GM23338 (cell line): ENCODE data around the gene PMPCB. TPM values are rescaled to one million over a fixed set of nuclear protein-coding genes. Genes with fewer than 3 reads are reported as not detected.

Source experiments
- ATAC-seq: fragments of 200-7000 bp; cut with Tn5 transposase; 3 replicates; pipeline ENCODE4 v1.9.1; 2020
- DNase-seq: peaks from one replicate; pipeline ENCODE4 v3.0.0-alpha.2; 2015; ENCODE audit warnings: low spot score
- H2AFZ ChIP-seq: fragments of 200-600 bp; sonication (generic); 2 replicates; pipeline ENCODE4 v1.8.0; 2016; ENCODE audit warnings: antibody characterized with exemption, mild to moderate bottlenecking, moderate library complexity
- H3F3A ChIP-seq: fragments of 200-600 bp; sonication (generic); replicated peaks from 2 replicates; pipeline ENCODE4 v1.8.0; 2017; ENCODE audit warnings: antibody characterized with exemption, mixed run types, low read depth
- H3K27ac ChIP-seq: fragments of 200-600 bp; sonication (generic); 2 replicates; pipeline ENCODE4 v1.6.1; 2016; ENCODE audit warnings: low read depth
- H3K27me3 ChIP-seq: fragments of 200-600 bp; sonication (generic); 2 replicates; pipeline ENCODE4 v1.8.0; 2016; ENCODE audit warnings: mild to moderate bottlenecking, mixed run types, moderate library complexity; ENCODE audit not compliant: insufficient read depth
- H3K36me3 ChIP-seq: fragments of 200-600 bp; sonication (generic); 2 replicates; pipeline ENCODE4 v1.8.0; 2016; ENCODE audit warnings: mild to moderate bottlenecking; ENCODE audit not compliant: insufficient read depth
- H3K4me1 ChIP-seq: fragments of 200-600 bp; sonication (generic); 2 replicates; pipeline ENCODE4 v1.8.0; 2016; ENCODE audit warnings: mild to moderate bottlenecking, moderate library complexity; ENCODE audit not compliant: insufficient read depth
- H3K4me2 ChIP-seq: fragments of 200-600 bp; sonication (generic); 2 replicates; pipeline ENCODE4 v1.7.1; 2017; ENCODE audit warnings: mixed run types
- H3K4me3 ChIP-seq: fragments of 200-600 bp; sonication (generic); 2 replicates; pipeline ENCODE4 v1.6.1; 2016; ENCODE audit warnings: mixed run types
- H3K79me2 ChIP-seq: fragments of 200-600 bp; sonication (generic); replicated peaks from 2 replicates; pipeline ENCODE4 v1.8.0; 2017; ENCODE audit warnings: mild to moderate bottlenecking; ENCODE audit not compliant: insufficient read depth
- H3K9me2 ChIP-seq: fragments of 200-600 bp; sonication (generic); 2 replicates; pipeline ENCODE4 v1.8.0; 2017; ENCODE audit not compliant: insufficient read depth
- H4K20me1 ChIP-seq: fragments of 200-600 bp; sonication (generic); replicated peaks from 2 replicates; pipeline ENCODE4 v1.8.0; 2017; ENCODE audit warnings: mild to moderate bottlenecking; ENCODE audit not compliant: insufficient read depth
- H3K27ac Mint-ChIP-seq: 2 replicates; pipeline ENCODE4 v1.8.0; 2020; ENCODE audit warnings: inconsistent platforms, mild to moderate bottlenecking, moderate library complexity, mixed read lengths
- H3K27me3 Mint-ChIP-seq: 3 replicates; pipeline ENCODE4 v1.8.0; 2022; ENCODE audit warnings: low read depth, mild to moderate bottlenecking, moderate library complexity, mixed read lengths, inconsistent platforms; ENCODE audit not compliant: insufficient read depth, poor library complexity
- H3K36me3 Mint-ChIP-seq: 3 replicates; pipeline ENCODE4 v1.8.0; 2021; ENCODE audit warnings: low read depth, mild to moderate bottlenecking, inconsistent platforms, moderate library complexity, mixed read lengths
- H3K4me1 Mint-ChIP-seq: 3 replicates; pipeline ENCODE4 v1.8.0; 2020; ENCODE audit warnings: mild to moderate bottlenecking, inconsistent platforms, mixed read lengths
- H3K4me3 Mint-ChIP-seq: 3 replicates; pipeline ENCODE4 v1.8.0; 2021; ENCODE audit warnings: moderate library complexity, mild to moderate bottlenecking, inconsistent platforms, mixed read lengths
- H3K9me3 Mint-ChIP-seq: 3 replicates; pipeline ENCODE4 v1.8.0; 2020; ENCODE audit warnings: moderate library complexity, mild to moderate bottlenecking, inconsistent platforms, mixed read lengths
- CREB1 ChIP-seq: fragments of 250-450 bp; sonication (Bioruptor Pico); IDR thresholded peaks from 2 replicates; pipeline ENCODE4 v1.5.0; 2020; ENCODE audit warnings: low read depth, mild to moderate bottlenecking, moderate library complexity
- ETS1 ChIP-seq: IDR thresholded peaks from 2 replicates; pipeline ENCODE4 v1.6.1; 2016; ENCODE audit warnings: antibody characterized with exemption
- EZH2 ChIP-seq: fragments of 200-600 bp; sonication (generic); IDR thresholded peaks from one replicate; pipeline ENCODE4 v1.8.0; 2017; ENCODE audit warnings: antibody characterized with exemption, mild to moderate bottlenecking, low read depth; ENCODE audit not compliant: unreplicated experiment
- EZH2phosphoT487 ChIP-seq: fragments of 200-600 bp; sonication (generic); IDR thresholded peaks from one replicate; pipeline ENCODE4 v1.8.1; 2018; ENCODE audit warnings: antibody characterized with exemption; ENCODE audit not compliant: unreplicated experiment
- JUNB ChIP-seq: IDR thresholded peaks from one replicate; pipeline ENCODE4 v1.6.1; 2016; ENCODE audit warnings: antibody characterized with exemption; ENCODE audit not compliant: unreplicated experiment
- NANOG ChIP-seq: IDR thresholded peaks from 2 replicates; pipeline ENCODE4 v1.6.1; 2016; ENCODE audit warnings: antibody characterized with exemption, borderline replicate concordance
- POLR2AphosphoS5 ChIP-seq: IDR thresholded peaks from 2 replicates; pipeline ENCODE4 v1.6.1; 2016; ENCODE audit warnings: antibody characterized with exemption, low read depth
- STAT1 ChIP-seq: IDR thresholded peaks from one replicate; pipeline ENCODE4 v1.6.1; 2016; ENCODE audit warnings: antibody characterized with exemption; ENCODE audit not compliant: unreplicated experiment
- ZNF114 ChIP-seq: fragments of 250-450 bp; sonication (Bioruptor Pico); IDR thresholded peaks from 2 replicates; pipeline ENCODE4 v1.5.0; 2020; ENCODE audit warnings: mild to moderate bottlenecking, moderate library complexity
- ZNF331 ChIP-seq: fragments of 250-450 bp; sonication (Bioruptor Pico); IDR thresholded peaks from 2 replicates; pipeline ENCODE4 v1.5.0; 2020; ENCODE audit warnings: low read depth, mild to moderate bottlenecking, moderate library complexity
- ZNF462 ChIP-seq: fragments of 250-450 bp; sonication (Bioruptor Pico); IDR thresholded peaks from 2 replicates; pipeline ENCODE4 v1.5.0; 2020; ENCODE audit warnings: mild to moderate bottlenecking, moderate library complexity
- polyA plus RNA-seq: library from polyadenylated mRNA; unstranded; fragments of >200 nt; fragmentation: Nextera tagmentation; extraction: Ambion mirVana; gene quantifications from 2 replicates; pipeline ENCODE4 v1.2.1, GENCODE V29; 2016
- total RNA-seq: library from RNA; depleted of rRNA; stranded (reverse); fragments of >200 nt; shearing (Covaris generic); gene quantifications from 2 replicates; pipeline ENCODE4 v1.2.3, GENCODE V29; 2014
- TF ChIP-seq, protein P1 (sequence below): IDR thresholded peaks from one replicate; pipeline ENCODE4 v1.6.1; 2018; ENCODE audit warnings: antibody characterized with exemption; ENCODE audit not compliant: unreplicated experiment
- TF ChIP-seq, protein P2 (sequence below), 2 experiments: fragments of 200-600 bp in 1 of 2; sonication (generic) in 1 of 2; conservative IDR thresholded peaks; 2 replicates each; pipeline versions ENCODE4 v1.5.1 to v1.6.1; 2016 to 2017; ENCODE audit warnings: antibody characterized with exemption in 2 of 2, low read depth in 2 of 2, mild to moderate bottlenecking in 2 of 2, moderate library complexity in 1 of 2

PMPCB gene
- total and polyA plus RNA-seq, 2 experiments from 2014 or later: 55.0 to 90.0 TPM

- Mint-ChIP-seq H3K36me3 (peaks cover 20% of the 10 kb centered on the region), H3K4me1 (peaks cover 16% of the 10 kb centered on the region), H3K9me3 (no peaks in the 10 kb centered on the region), H3K27me3 (peaks cover 10% of the 10 kb centered on the region), H3K4me3 (no peak overlapping the region), H3K27ac (no peak overlapping the region)
- H3K4me3 ChIP-seq: no peak overlapping the region
- H2AFZ ChIP-seq: peak overlapping the region; percentile 23; the same call in 1 of the 2 replicates
- H4K20me1 ChIP-seq: peaks cover 24% of the 10 kb centered on the region
- H3K27ac ChIP-seq: no peak overlapping the region
- H3K27me3 ChIP-seq: no peaks in the 10 kb centered on the region
- ATAC-seq (no peak), DNase-seq (no peak)
- H3K9me2 ChIP-seq: no peaks in the 10 kb centered on the region
- TF ChIP-seq, protein P1, sequence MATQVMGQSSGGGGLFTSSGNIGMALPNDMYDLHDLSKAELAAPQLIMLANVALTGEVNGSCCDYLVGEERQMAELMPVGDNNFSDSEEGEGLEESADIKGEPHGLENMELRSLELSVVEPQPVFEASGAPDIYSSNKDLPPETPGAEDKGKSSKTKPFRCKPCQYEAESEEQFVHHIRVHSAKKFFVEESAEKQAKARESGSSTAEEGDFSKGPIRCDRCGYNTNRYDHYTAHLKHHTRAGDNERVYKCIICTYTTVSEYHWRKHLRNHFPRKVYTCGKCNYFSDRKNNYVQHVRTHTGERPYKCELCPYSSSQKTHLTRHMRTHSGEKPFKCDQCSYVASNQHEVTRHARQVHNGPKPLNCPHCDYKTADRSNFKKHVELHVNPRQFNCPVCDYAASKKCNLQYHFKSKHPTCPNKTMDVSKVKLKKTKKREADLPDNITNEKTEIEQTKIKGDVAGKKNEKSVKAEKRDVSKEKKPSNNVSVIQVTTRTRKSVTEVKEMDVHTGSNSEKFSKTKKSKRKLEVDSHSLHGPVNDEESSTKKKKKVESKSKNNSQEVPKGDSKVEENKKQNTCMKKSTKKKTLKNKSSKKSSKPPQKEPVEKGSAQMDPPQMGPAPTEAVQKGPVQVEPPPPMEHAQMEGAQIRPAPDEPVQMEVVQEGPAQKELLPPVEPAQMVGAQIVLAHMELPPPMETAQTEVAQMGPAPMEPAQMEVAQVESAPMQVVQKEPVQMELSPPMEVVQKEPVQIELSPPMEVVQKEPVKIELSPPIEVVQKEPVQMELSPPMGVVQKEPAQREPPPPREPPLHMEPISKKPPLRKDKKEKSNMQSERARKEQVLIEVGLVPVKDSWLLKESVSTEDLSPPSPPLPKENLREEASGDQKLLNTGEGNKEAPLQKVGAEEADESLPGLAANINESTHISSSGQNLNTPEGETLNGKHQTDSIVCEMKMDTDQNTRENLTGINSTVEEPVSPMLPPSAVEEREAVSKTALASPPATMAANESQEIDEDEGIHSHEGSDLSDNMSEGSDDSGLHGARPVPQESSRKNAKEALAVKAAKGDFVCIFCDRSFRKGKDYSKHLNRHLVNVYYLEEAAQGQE: no peak
- TF ChIP-seq CREB1 (CRISPR knock-in tag) (no peak), ZNF462 (no peak), STAT1 (no peak), POLR2AphosphoS5 (no peak), EZH2phosphoT487 (no peak), ETS1 (no peak), NANOG (no peak), EZH2 (no peak), JUNB (no peak), ZNF114 (no peak), ZNF331 (CRISPR knock-in tag) (no peak)
- TF ChIP-seq, protein P2, sequence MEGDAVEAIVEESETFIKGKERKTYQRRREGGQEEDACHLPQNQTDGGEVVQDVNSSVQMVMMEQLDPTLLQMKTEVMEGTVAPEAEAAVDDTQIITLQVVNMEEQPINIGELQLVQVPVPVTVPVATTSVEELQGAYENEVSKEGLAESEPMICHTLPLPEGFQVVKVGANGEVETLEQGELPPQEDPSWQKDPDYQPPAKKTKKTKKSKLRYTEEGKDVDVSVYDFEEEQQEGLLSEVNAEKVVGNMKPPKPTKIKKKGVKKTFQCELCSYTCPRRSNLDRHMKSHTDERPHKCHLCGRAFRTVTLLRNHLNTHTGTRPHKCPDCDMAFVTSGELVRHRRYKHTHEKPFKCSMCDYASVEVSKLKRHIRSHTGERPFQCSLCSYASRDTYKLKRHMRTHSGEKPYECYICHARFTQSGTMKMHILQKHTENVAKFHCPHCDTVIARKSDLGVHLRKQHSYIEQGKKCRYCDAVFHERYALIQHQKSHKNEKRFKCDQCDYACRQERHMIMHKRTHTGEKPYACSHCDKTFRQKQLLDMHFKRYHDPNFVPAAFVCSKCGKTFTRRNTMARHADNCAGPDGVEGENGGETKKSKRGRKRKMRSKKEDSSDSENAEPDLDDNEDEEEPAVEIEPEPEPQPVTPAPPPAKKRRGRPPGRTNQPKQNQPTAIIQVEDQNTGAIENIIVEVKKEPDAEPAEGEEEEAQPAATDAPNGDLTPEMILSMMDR (conservative IDR thresholded peaks at IDR 0.05; ENCODE audit: low read depth in 2 of 2): no peak
- no peaks in the 10 kb centered on the region for H3F3A ChIP-seq
- no peak overlapping the region for H3K4me2 ChIP-seq
- peaks cover 19% of the 10 kb centered on the region; the same call in 1 of the 2 replicates for H3K4me1 ChIP-seq
- H3K36me3 ChIP-seq: peaks cover 4% of the 10 kb centered on the region
- peaks cover 70% of the 10 kb centered on the region for H3K79me2 ChIP-seq
Measured at GRCh38 chr7:103346396-103346795, 49.2 kb downstream of the PMPCB start.
